H9 (cell line): Measurements from ENCODE around the gene VSIG8. TPM values are rescaled to one million over a fixed set of nuclear protein-coding genes. Genes with fewer than 3 reads are reported as not detected.

Experiments used
- DNase-seq: peaks from one replicate; pipeline ENCODE4 v3.0.0-alpha.2; 2017
- H2AFZ ChIP-seq: one replicate; pipeline ENCODE4 v1.6.1; 2013; ENCODE audit warnings: mild to moderate bottlenecking, low read length, control low read depth, moderate library complexity
- H2AK5ac ChIP-seq: 2 replicates; pipeline ENCODE4 v1.6.1; 2013; ENCODE audit warnings: low read length, control low read depth, mixed read lengths; ENCODE audit not compliant: insufficient read length
- H2BK120ac ChIP-seq: one replicate; pipeline ENCODE4 v1.6.1; 2013; ENCODE audit warnings: low read depth, mild to moderate bottlenecking, low read length, control low read depth, inconsistent platforms; ENCODE audit not compliant: poor library complexity, severe bottlenecking
- H2BK12ac ChIP-seq: 2 replicates; pipeline ENCODE4 v1.6.1; 2013; ENCODE audit warnings: low read length, control low read depth, mixed read lengths, low read depth; ENCODE audit not compliant: insufficient read length
- H2BK15ac ChIP-seq: 2 replicates; pipeline ENCODE4 v1.6.1; 2013; ENCODE audit warnings: low read depth, low read length, control low read depth
- H2BK20ac ChIP-seq: one replicate; pipeline ENCODE4 v1.6.1; 2013; ENCODE audit warnings: low read depth, mild to moderate bottlenecking, low read length, control low read depth, inconsistent platforms; ENCODE audit not compliant: poor library complexity, severe bottlenecking
- H2BK5ac ChIP-seq: 2 replicates; pipeline ENCODE4 v1.6.1; 2013; ENCODE audit warnings: low read length, control low read depth, mixed read lengths; ENCODE audit not compliant: insufficient read length
- H3K14ac ChIP-seq: 2 replicates; pipeline ENCODE4 v1.6.1; 2013; ENCODE audit warnings: low read length, control low read depth; ENCODE audit not compliant: insufficient read depth
- H3K18ac ChIP-seq: 2 replicates; pipeline ENCODE4 v1.6.1; 2013; ENCODE audit warnings: low read depth, mild to moderate bottlenecking, mixed read lengths, low read length, control low read depth; ENCODE audit not compliant: insufficient read length
- H3K23ac ChIP-seq: 2 replicates; pipeline ENCODE4 v1.6.1; 2013; ENCODE audit warnings: low read length, control low read depth, mixed read lengths, low read depth; ENCODE audit not compliant: insufficient read length
- H3K23me2 ChIP-seq: 2 replicates; pipeline ENCODE4 v1.6.1; 2013; ENCODE audit warnings: low read depth, mild to moderate bottlenecking, mixed read lengths, low read length, control low read depth; ENCODE audit not compliant: insufficient read length, poor library complexity, severe bottlenecking
- H3K27ac ChIP-seq: 2 replicates; pipeline ENCODE4 v1.5.1; 2013; ENCODE audit warnings: low read length, control low read depth, mixed read lengths, low read depth; ENCODE audit not compliant: insufficient read length
- H3K27me3 ChIP-seq: 2 replicates; pipeline ENCODE4 v1.6.1; 2013; ENCODE audit warnings: low read length, control low read depth, inconsistent platforms; ENCODE audit not compliant: insufficient read depth
- H3K4ac ChIP-seq: 2 replicates; pipeline ENCODE4 v1.6.1; 2013; ENCODE audit warnings: low read depth, mild to moderate bottlenecking, control low read depth, inconsistent platforms, low read length, moderate library complexity
- H3K4me1 ChIP-seq: 2 replicates; pipeline ENCODE4 v1.6.1; 2013; ENCODE audit warnings: low read length, control low read depth, inconsistent platforms; ENCODE audit not compliant: insufficient read depth
- H3K4me2 ChIP-seq: 2 replicates; pipeline ENCODE4 v1.6.1; 2013; ENCODE audit warnings: low read length, control low read depth, mixed read lengths; ENCODE audit not compliant: insufficient read length, insufficient read depth
- H3K56ac ChIP-seq: 2 replicates; pipeline ENCODE4 v1.6.1; 2013; ENCODE audit warnings: low read depth, mild to moderate bottlenecking, mixed read lengths, low read length, control low read depth; ENCODE audit not compliant: insufficient read length
- H3K79me1 ChIP-seq: 2 replicates; pipeline ENCODE4 v1.6.1; 2013; ENCODE audit warnings: low read depth, mild to moderate bottlenecking, moderate library complexity, low read length, control low read depth, inconsistent platforms; ENCODE audit not compliant: insufficient read depth, poor library complexity, severe bottlenecking
- H3K79me2 ChIP-seq: 2 replicates; pipeline ENCODE4 v1.6.1; 2013; ENCODE audit warnings: low read length, control low read depth, inconsistent platforms; ENCODE audit not compliant: insufficient read depth
- H3K9ac ChIP-seq: 2 replicates; pipeline ENCODE4 v1.6.1; 2013; ENCODE audit warnings: low read length, control low read depth, mixed read lengths; ENCODE audit not compliant: insufficient read length; ENCODE audit errors: extremely low read depth
- H3K9me3 ChIP-seq: one replicate; pipeline ENCODE4 v1.6.1; 2013; ENCODE audit warnings: low read depth, low read length, inconsistent platforms; ENCODE audit not compliant: control insufficient read depth
- H3T11ph ChIP-seq: one replicate; pipeline ENCODE4 v1.6.1; 2013; ENCODE audit warnings: mild to moderate bottlenecking, low read length, control low read depth, inconsistent platforms
- H4K20me1 ChIP-seq: one replicate; pipeline ENCODE4 v1.6.1; 2013; ENCODE audit not compliant: control insufficient read depth, insufficient read length, insufficient read depth
- H4K5ac ChIP-seq: 2 replicates; pipeline ENCODE4 v1.6.1; 2013; ENCODE audit warnings: low read depth, mild to moderate bottlenecking, mixed read lengths, low read length, control low read depth; ENCODE audit not compliant: insufficient read length
- H4K8ac ChIP-seq: replicated peaks from 2 replicates; pipeline ENCODE4 v1.6.1; 2013; ENCODE audit warnings: low read length, control low read depth, mixed read lengths, low read depth; ENCODE audit not compliant: insufficient read length
- H4K91ac ChIP-seq: 2 replicates; pipeline ENCODE4 v1.6.1; 2013; ENCODE audit warnings: low read depth, mild to moderate bottlenecking, moderate library complexity, mixed read lengths, low read length, control low read depth; ENCODE audit not compliant: insufficient read length
- H3K27ac Mint-ChIP-seq, 3 experiments: 2 replicates in 2 of 3; 3 replicates in 1 of 3; pipeline ENCODE4 v1.8.0; 2020 to 2021; ENCODE audit warnings: mixed read lengths in 3 of 3, mild to moderate bottlenecking in 1 of 3, moderate library complexity in 1 of 3
- H3K27me3 Mint-ChIP-seq: 2 replicates; pipeline ENCODE4 v1.8.0; 2021; ENCODE audit warnings: low read depth, mild to moderate bottlenecking, moderate library complexity, mixed read lengths
- H3K36me3 Mint-ChIP-seq, 3 experiments: 2 replicates in 2 of 3; 3 replicates in 1 of 3; pipeline ENCODE4 v1.8.0; 2020 to 2021; ENCODE audit warnings: low read depth in 3 of 3, mixed read lengths in 3 of 3; ENCODE audit not compliant: insufficient read depth in 1 of 3
- H3K4me1 Mint-ChIP-seq, 2 experiments: 2 replicates each; pipeline ENCODE4 v1.8.0; 2020; ENCODE audit warnings: mixed read lengths in 2 of 2
- H3K4me3 Mint-ChIP-seq, 2 experiments: 2 replicates in 1 of 2; 3 replicates in 1 of 2; pipeline ENCODE4 v1.8.0; 2020 to 2021; ENCODE audit warnings: mild to moderate bottlenecking in 2 of 2, mixed read lengths in 2 of 2, moderate library complexity in 1 of 2
- H3K9me3 Mint-ChIP-seq, 2 experiments: 2 replicates in 1 of 2; 3 replicates in 1 of 2; pipeline ENCODE4 v1.8.0; 2020; ENCODE audit warnings: mild to moderate bottlenecking in 2 of 2, mixed read lengths in 2 of 2, moderate library complexity in 1 of 2
- WGBS: extraction: QIAGEN DNeasy Blood & Tissue Kit; methylation state at CpG from one replicate; pipeline ENCODE4 v1.1.7; 2013; ENCODE audit warnings: missing lambda C conversion rate, low lambda C conversion rate, mixed read lengths; ENCODE audit not compliant: insufficient read length; ENCODE audit errors: extremely low coverage; 5-methylcytosine and 5-hydroxymethylcytosine counted together
- total RNA-seq: library from RNA; stranded (reverse); gene quantifications from 2 replicates; pipeline ENCODE4 v1.2.1, GENCODE V29; 2021
- TF ChIP-seq, protein P1 (sequence below): fragments of 200-600 bp; sonication (generic); conservative IDR thresholded peaks from 3 replicates; pipeline ENCODE4 v1.8.0; 2021; ENCODE audit warnings: antibody characterized with exemption, mild to moderate bottlenecking

VSIG8 gene
- total RNA-seq, 1 experiment from 2014 or later, result not detected

DNA sequence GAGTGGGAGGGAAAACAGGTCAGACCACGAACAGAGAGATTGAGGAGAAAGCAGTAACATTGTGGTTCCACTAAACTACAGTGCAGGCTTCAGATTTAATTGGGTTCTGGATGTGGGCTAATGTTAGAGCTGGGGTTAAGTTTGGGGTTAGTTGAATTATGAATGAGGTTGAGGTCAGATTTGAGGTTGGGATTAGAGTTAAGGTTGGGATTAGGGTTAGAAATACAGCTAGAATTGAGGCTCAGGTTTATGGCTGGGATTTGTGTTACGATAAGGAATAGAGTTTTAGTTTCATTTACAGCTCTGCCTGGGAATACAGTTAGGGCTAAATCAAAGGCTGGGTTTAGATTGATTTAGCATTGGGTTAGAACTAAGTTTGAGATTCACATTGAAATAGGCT lies 1.8 kb upstream of the VSIG8 start:
- Histone ChIP-seq H3K4ac (no peak overlapping the region), H3K23ac (no peak overlapping the region), H3K4me2 (no peak overlapping the region), H3T11ph (no peak overlapping the region), H3K18ac (no peak overlapping the region), H3K4me1 (no peaks in the 10 kb centered on the region), H3K27ac (no peak overlapping the region), H3K27me3 (no peaks in the 10 kb centered on the region), H3K56ac (no peak overlapping the region), H2AFZ (no peak overlapping the region), H2AK5ac (no peak overlapping the region), H3K9ac (no peak overlapping the region), H3K79me1 (no peaks in the 10 kb centered on the region), H4K5ac (no peak overlapping the region), H3K14ac (no peak overlapping the region), H2BK12ac (no peak overlapping the region), H4K8ac (no peak overlapping the region), H2BK15ac (no peak overlapping the region), H2BK120ac (no peak overlapping the region), H4K20me1 (peaks cover 2% of the 10 kb centered on the region), H3K9me3 (no peaks in the 10 kb centered on the region), H3K23me2 (no peaks in the 10 kb centered on the region), H4K91ac (no peak overlapping the region), H2BK5ac (no peak overlapping the region), H3K79me2 (no peaks in the 10 kb centered on the region), H2BK20ac (no peak overlapping the region)
- Mint-ChIP-seq H3K36me3 (no peaks in the 10 kb centered on the region), H3K9me3 (no peaks in the 10 kb centered on the region), H3K27ac (no peak overlapping the region), H3K4me3 (no peak overlapping the region), H3K27me3 (peaks cover 23% of the 10 kb centered on the region), H3K4me1 (peaks cover 26 to 33% of the 10 kb centered on the region in 2 experiments)
- TF ChIP-seq, protein P1, sequence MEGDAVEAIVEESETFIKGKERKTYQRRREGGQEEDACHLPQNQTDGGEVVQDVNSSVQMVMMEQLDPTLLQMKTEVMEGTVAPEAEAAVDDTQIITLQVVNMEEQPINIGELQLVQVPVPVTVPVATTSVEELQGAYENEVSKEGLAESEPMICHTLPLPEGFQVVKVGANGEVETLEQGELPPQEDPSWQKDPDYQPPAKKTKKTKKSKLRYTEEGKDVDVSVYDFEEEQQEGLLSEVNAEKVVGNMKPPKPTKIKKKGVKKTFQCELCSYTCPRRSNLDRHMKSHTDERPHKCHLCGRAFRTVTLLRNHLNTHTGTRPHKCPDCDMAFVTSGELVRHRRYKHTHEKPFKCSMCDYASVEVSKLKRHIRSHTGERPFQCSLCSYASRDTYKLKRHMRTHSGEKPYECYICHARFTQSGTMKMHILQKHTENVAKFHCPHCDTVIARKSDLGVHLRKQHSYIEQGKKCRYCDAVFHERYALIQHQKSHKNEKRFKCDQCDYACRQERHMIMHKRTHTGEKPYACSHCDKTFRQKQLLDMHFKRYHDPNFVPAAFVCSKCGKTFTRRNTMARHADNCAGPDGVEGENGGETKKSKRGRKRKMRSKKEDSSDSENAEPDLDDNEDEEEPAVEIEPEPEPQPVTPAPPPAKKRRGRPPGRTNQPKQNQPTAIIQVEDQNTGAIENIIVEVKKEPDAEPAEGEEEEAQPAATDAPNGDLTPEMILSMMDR, result no peak
- no CpG with 5 or more reads among the region's 2 CpGs for WGBS
- DNase-seq, result no peak
